Neural cell (in vitro differentiated cells): ENCODE measurements around the gene DUS2. TPM values are rescaled to one million over a fixed set of nuclear protein-coding genes. Genes with fewer than 3 reads are reported as not detected.
"Not testable (repeated sequence)": the region's sequence is repeated elsewhere in the genome, so short reads cannot be mapped to it uniquely, and the experiment has no call there.

Experiments
- H2AFZ ChIP-seq: fragments of 200-600, 300-800 bp; sonication (generic), shearing (Covaris generic); 2 replicates; pipeline ENCODE4 v1.6.0; 2014; ENCODE audit warnings: low read depth, mild to moderate bottlenecking, antibody characterized with exemption, low read length, moderate library complexity
- H3F3A ChIP-seq: fragments of 200-600 bp; shearing (Covaris generic); 2 replicates; pipeline ENCODE4 v1.6.1; 2016; ENCODE audit warnings: mild to moderate bottlenecking, moderate library complexity, mixed read lengths, antibody characterized with exemption, low read length; ENCODE audit not compliant: insufficient read depth, poor library complexity, severe bottlenecking
- H3K27ac ChIP-seq: fragments of 200-600, 300-800 bp; sonication (generic), shearing (Covaris generic); 2 replicates; pipeline ENCODE4 v1.5.1; 2014; ENCODE audit warnings: mild to moderate bottlenecking, low read length, moderate library complexity
- H3K27me3 ChIP-seq: fragments of 300-800, 200-600 bp; sonication (generic), shearing (Covaris generic); 2 replicates; pipeline ENCODE4 v1.6.0; 2014; ENCODE audit warnings: mild to moderate bottlenecking, low read depth, low read length, moderate library complexity; ENCODE audit not compliant: insufficient read depth
- H3K36me3 ChIP-seq: fragments of 300-800, 200-600 bp; sonication (generic), shearing (Covaris generic); 2 replicates; pipeline ENCODE4 v1.5.1; 2014; ENCODE audit warnings: mild to moderate bottlenecking, antibody characterized with exemption, low read length, moderate library complexity; ENCODE audit not compliant: insufficient read depth
- H3K4me2 ChIP-seq: fragments of 300-800, 200-600 bp; sonication (generic), shearing (Covaris generic); 2 replicates; pipeline ENCODE4 v1.6.0; 2014; ENCODE audit warnings: mild to moderate bottlenecking, low read length
- H3K4me3 ChIP-seq: fragments of 300-800, 200-600 bp; sonication (generic), shearing (Covaris generic); 2 replicates; pipeline ENCODE4 v1.5.1; 2014; ENCODE audit warnings: mild to moderate bottlenecking, low read length, moderate library complexity
- H3K79me2 ChIP-seq: fragments of 200-600 bp; shearing (Covaris generic); replicated peaks from 2 replicates; pipeline ENCODE4 v1.6.0; 2014; ENCODE audit warnings: mild to moderate bottlenecking, low read length, moderate library complexity; ENCODE audit not compliant: insufficient read depth
- H3K9ac ChIP-seq: fragments of 300-800, 200-600 bp; sonication (generic), shearing (Covaris generic); 2 replicates; pipeline ENCODE4 v1.6.1; 2016; ENCODE audit warnings: mild to moderate bottlenecking, low read length, mixed read lengths
- H3K9me2 ChIP-seq: fragments of 200-600 bp; shearing (Covaris generic); 2 replicates; pipeline ENCODE4 v1.6.1; 2016; ENCODE audit warnings: mild to moderate bottlenecking, low read length, mixed read lengths; ENCODE audit not compliant: insufficient read depth
- H3K9me3 ChIP-seq: fragments of 200-600, 300-800 bp; sonication (generic), shearing (Covaris generic); 2 replicates; pipeline ENCODE4 v1.6.1; 2016; ENCODE audit warnings: mild to moderate bottlenecking, mixed run types, low read length, moderate library complexity, mixed read lengths
- H4K20me1 ChIP-seq: fragments of 200-600 bp; shearing (Covaris generic); 2 replicates; pipeline ENCODE4 v1.6.1; 2016; ENCODE audit warnings: mild to moderate bottlenecking, mixed run types; ENCODE audit not compliant: insufficient read depth
- CTCF ChIP-seq: fragments of 450-650 bp; IDR thresholded peaks from 2 replicates; pipeline ENCODE4 v1.5.1; 2014; ENCODE audit warnings: antibody characterized with exemption, mild to moderate bottlenecking, moderate library complexity; ENCODE audit not compliant: poor library complexity, severe bottlenecking
- EP300 ChIP-seq: fragments of 450-650 bp; conservative IDR thresholded peaks from 2 replicates; pipeline ENCODE4 v1.6.1; 2014; ENCODE audit warnings: antibody characterized with exemption, mild to moderate bottlenecking, moderate library complexity; ENCODE audit not compliant: poor library complexity, severe bottlenecking
- EZH2 ChIP-seq: fragments of 200-600, 300-800 bp; shearing (Covaris generic), sonication (generic); IDR thresholded peaks from 2 replicates; pipeline ENCODE4 v1.6.1; 2014; ENCODE audit warnings: antibody characterized with exemption, low read length, borderline replicate concordance, mild to moderate bottlenecking; ENCODE audit not compliant: insufficient read depth, poor library complexity, severe bottlenecking
- MXI1 ChIP-seq: fragments of 450-650 bp; conservative IDR thresholded peaks from 2 replicates; pipeline ENCODE4 v1.6.1; 2014; ENCODE audit warnings: antibody characterized with exemption, mild to moderate bottlenecking; ENCODE audit not compliant: poor library complexity, severe bottlenecking
- POLR2AphosphoS5 ChIP-seq: IDR thresholded peaks from 2 replicates; pipeline ENCODE4 v1.6.1; 2012
- RAD21 ChIP-seq: fragments of 450-650 bp; conservative IDR thresholded peaks from 2 replicates; pipeline ENCODE4 v1.6.1; 2014; ENCODE audit warnings: antibody characterized with exemption, mild to moderate bottlenecking, moderate library complexity
- REST ChIP-seq: IDR thresholded peaks from 2 replicates; pipeline ENCODE4 v1.6.1; 2012; ENCODE audit warnings: borderline replicate concordance
- SMC3 ChIP-seq: fragments of 450-650 bp; conservative IDR thresholded peaks from 2 replicates; pipeline ENCODE4 v1.6.1; 2014; ENCODE audit warnings: antibody characterized with exemption, mild to moderate bottlenecking, moderate library complexity; ENCODE audit not compliant: poor library complexity
- TAF1 ChIP-seq: IDR thresholded peaks from 2 replicates; pipeline ENCODE4 v1.6.1; 2012; ENCODE audit warnings: low read depth
- polyA plus RNA-seq: library from polyadenylated mRNA; depleted of rRNA; stranded (reverse); fragments of >200 nt; gene quantifications from 2 replicates; pipeline ENCODE4 v1.2.3, GENCODE V29; 2014

Gene DUS2
- polyA plus RNA-seq, 1 donor from 2014 or later: 22.4 TPM

GRCh38 chr16:68116256-68116867 lies 93.3 kb downstream of the DUS2 start:
- Histone ChIP-seq H3K9ac (no peak overlapping the region), H3K4me2 (no peak overlapping the region), H3K4me3 (no peak overlapping the region), H3K9me3 (peaks cover 3% of the 10 kb centered on the region), H3K79me2 (peaks cover 33% of the 10 kb centered on the region), H2AFZ (no peak overlapping the region), H4K20me1 (no peaks in the 10 kb centered on the region), H3F3A (no peaks in the 10 kb centered on the region), H3K9me2 (no peaks in the 10 kb centered on the region), H3K36me3 (no peaks in the 10 kb centered on the region), H3K27ac (no peak overlapping the region), H3K27me3 (no peaks in the 10 kb centered on the region)
- TF ChIP-seq RAD21 (no peak), EP300 (no peak), EZH2 (no peak), POLR2AphosphoS5 (no peak), MXI1 (no peak), SMC3 (no peak), REST (no peak), TAF1 (no peak), CTCF (no peak)

GRCh38 chr16:68117884-68118283 lies 94.8 kb downstream of the DUS2 start:
- Histone ChIP-seq H3K9ac (no peak overlapping the region), H3K9me3 (no peaks in the 10 kb centered on the region), H3K27ac (no peak overlapping the region), H3F3A (no peaks in the 10 kb centered on the region), H3K9me2 (no peaks in the 10 kb centered on the region), H3K36me3 (no peaks in the 10 kb centered on the region), H3K4me3 (no peak overlapping the region), H3K4me2 (no peak overlapping the region), H3K79me2 (peaks cover 37% of the 10 kb centered on the region), H3K27me3 (no peaks in the 10 kb centered on the region), H2AFZ (no peak overlapping the region), H4K20me1 (no peaks in the 10 kb centered on the region)
- no peak for TF ChIP-seq RAD21
- no peak for TF ChIP-seq EP300
- no peak for TF ChIP-seq SMC3
- no peak for TF ChIP-seq POLR2AphosphoS5
- TF ChIP-seq CTCF: no peak
- no peak for TF ChIP-seq REST
- TF ChIP-seq EZH2: no peak
- TF ChIP-seq TAF1: no peak
- no peak for TF ChIP-seq MXI1

- H3K79me2 ChIP-seq: peaks cover 28% of the 10 kb centered on the region
- H3K27me3 ChIP-seq, H3F3A ChIP-seq, H3K9me2 ChIP-seq, H3K9me3 ChIP-seq, H3K9ac ChIP-seq, H3K4me3 ChIP-seq, H3K36me3 ChIP-seq, H2AFZ ChIP-seq, H3K27ac ChIP-seq, H4K20me1 ChIP-seq, H3K4me2 ChIP-seq: not testable (repeated sequence)
These were observed 95.9 kb downstream of the DUS2 start for GRCh38 chr16:68118954-68119353.
